ENCODE results near the gene TNFRSF18.
"Not testable (repeated sequence)": the region's sequence is repeated elsewhere in the genome, so short reads cannot be mapped to it uniquely, and the experiment has no call there.

The TNFRSF18 gene

GRCh38 chr1:1200876-1201810 is 5.2 kb downstream of the TNFRSF18 start:
- no peak for TF ChIP-seq JUND (IDR thresholded peaks at IDR 0.05; ENCODE audit: low read depth)
- DNase-seq (ENCODE audit: low read depth in 1 of 2, low spot score in 1 of 2): peak; percentile 44 to 60

GRCh38 chr1:1199961-1200875 is 6.2 kb downstream of the TNFRSF18 start:
- TF ChIP-seq JUND (IDR thresholded peaks at IDR 0.05; ENCODE audit: low read depth): no peak
- DNase-seq (ENCODE audit: low read depth in 1 of 2, low spot score in 1 of 2): no peak
- in situ Hi-C loops (cut with HindIII; ENCODE audit: low pct_unique_long_range_greater_than_20kb, low sequenced_read_pairs): no loop called here

More at GRCh38 chr1:1200876-1201810, 5.2 kb downstream of the TNFRSF18 start:
- in situ Hi-C loops (cut with HindIII; ENCODE audit: low pct_unique_long_range_greater_than_20kb, low sequenced_read_pairs): no loop called here

GRCh38 chr1:1199141-1199960 is 7.0 kb downstream of the TNFRSF18 start:
- in situ Hi-C loops (cut with HindIII; ENCODE audit: low pct_unique_long_range_greater_than_20kb, low sequenced_read_pairs): no loop called here
- TF ChIP-seq JUND (IDR thresholded peaks at IDR 0.05; ENCODE audit: low read depth): no peak
- DNase-seq (ENCODE audit: low read depth in 1 of 2, low spot score in 1 of 2): no peak

- in situ Hi-C loops (cut with HindIII; ENCODE audit: low pct_unique_long_range_greater_than_20kb, low sequenced_read_pairs): no loop called here
- no peak for TF ChIP-seq JUND (IDR thresholded peaks at IDR 0.05; ENCODE audit: low read depth)
- DNase-seq (ENCODE audit: low read depth in 1 of 2, low spot score in 1 of 2): no peak
Measured at GRCh38 chr1:1198423-1199140, 7.8 kb downstream of the TNFRSF18 start.

GRCh38 chr1:1197551-1198422 is 8.6 kb downstream of the TNFRSF18 start:
- in situ Hi-C loops (cut with HindIII; ENCODE audit: low pct_unique_long_range_greater_than_20kb, low sequenced_read_pairs): no loop called here
- DNase-seq (ENCODE audit: low read depth in 1 of 2, low spot score in 1 of 2): no peak
- no peak for TF ChIP-seq JUND (IDR thresholded peaks at IDR 0.05; ENCODE audit: low read depth)

GRCh38 chr1:1197188-1197500 is 9.2 kb downstream of the TNFRSF18 start:
- no peak for TF ChIP-seq JUND (IDR thresholded peaks at IDR 0.05; ENCODE audit: low read depth)
- in situ Hi-C loops (cut with HindIII; ENCODE audit: low pct_unique_long_range_greater_than_20kb, low sequenced_read_pairs): no loop called here
- DNase-seq (ENCODE audit: low read depth in 1 of 2, low spot score in 1 of 2): no peak

- TF ChIP-seq JUND (IDR thresholded peaks at IDR 0.05; ENCODE audit: low read depth): no peak
- in situ Hi-C loops (cut with HindIII; ENCODE audit: low pct_unique_long_range_greater_than_20kb, low sequenced_read_pairs): no loop called here
- no peak for DNase-seq (ENCODE audit: low read depth in 1 of 2, low spot score in 1 of 2)
Measured at GRCh38 chr1:1196431-1197187, 9.8 kb downstream of the TNFRSF18 start.

GRCh38 chr1:1195726-1196125 is 10.7 kb downstream of the TNFRSF18 start:
- DNase-seq (ENCODE audit: low read depth in 1 of 2, low spot score in 1 of 2); in situ Hi-C loops (cut with HindIII; ENCODE audit: low pct_unique_long_range_greater_than_20kb, low sequenced_read_pairs): not testable (repeated sequence)

- in situ Hi-C loops (cut with HindIII; ENCODE audit: low pct_unique_long_range_greater_than_20kb, low sequenced_read_pairs): no loop called here
- no peak for DNase-seq (ENCODE audit: low read depth in 1 of 2, low spot score in 1 of 2)
- no peak for TF ChIP-seq JUND (IDR thresholded peaks at IDR 0.05; ENCODE audit: low read depth)
Measured at GRCh38 chr1:1194723-1195122, 11.7 kb downstream of the TNFRSF18 start.

- no peak for DNase-seq (ENCODE audit: low read depth in 1 of 2, low spot score in 1 of 2)
- TF ChIP-seq JUND (IDR thresholded peaks at IDR 0.05; ENCODE audit: low read depth): no peak
- in situ Hi-C loops (cut with HindIII; ENCODE audit: low pct_unique_long_range_greater_than_20kb, low sequenced_read_pairs): no loop called here
Measured at GRCh38 chr1:1191734-1192133, 14.7 kb downstream of the TNFRSF18 start.

All from T47D (cell line).